Esophagus (tissue), 2 donors: ENCODE data around the gene NCAPG. TPM values are rescaled to one million over a fixed set of nuclear protein-coding genes. Genes with fewer than 3 reads are reported as not detected.

Experiments used
- polyA plus RNA-seq, 2 donors: library from polyadenylated mRNA; stranded (reverse); fragments of 200-250 nt; gene quantifications; one replicate each; pipeline ENCODE4 v1.2.3, GENCODE V29; 2013
- donor health status: healthy with polysubstance abuse.
- donor health status: Bipolar disorder and iron deficiency.

The NCAPG gene
- polyA plus RNA-seq, 2 donors, result 5.6 to 7.0 TPM

Other genes with a start within 250 kb of the NCAPG start
- gene LAP3, start 233.8 kb upstream of the NCAPG start, polyA plus RNA-seq, result 10 to 100 TPM in 1 of 2 donors, 1 to 10 TPM in 1; 8.2 to 29.8 TPM
- 1 to 10 TPM; 5.0 to 9.8 TPM for gene MED28, start 196.3 kb upstream of the NCAPG start, polyA plus RNA-seq
- under 1 TPM; 0.07 to 0.14 TPM for gene FAM184B, start 29.4 kb upstream of the NCAPG start, polyA plus RNA-seq
- gene DCAF16, start 222 bp upstream of the NCAPG start, polyA plus RNA-seq, result 1 to 10 TPM; 6.5 to 7.3 TPM
- gene LCORL, start 210.8 kb downstream of the NCAPG start, polyA plus RNA-seq, result 1 to 10 TPM; 1.8 to 2.1 TPM